ENCODE results near the gene WFIKKN2. TPM values are rescaled to one million over a fixed set of nuclear protein-coding genes. Genes with fewer than 3 reads are reported as not detected.
A peak's percentile ranks its signal among the peaks of the same experiment; 100 is the strongest.

The WFIKKN2 gene
- total and polyA plus RNA-seq, 5 experiments from 2014 or later: not detected

GRCh38 chr17:50841277-50841948 lies 6.0 kb downstream of the WFIKKN2 start:
- H3K27ac Mint-ChIP-seq: no peak overlapping the region
- H3K27me3 Mint-ChIP-seq: no peaks in the 10 kb centered on the region
- DNase-seq (no peak), ATAC-seq (no peak)
- H3K9me3 Mint-ChIP-seq: no peaks in the 10 kb centered on the region
- H3K4me3 Mint-ChIP-seq: no peak overlapping the region
- POLR2A ChIA-PET: interaction anchor here (0.7 to 1.6 kb wide), 3 partner anchors 9 to 25 kb away, joined by 3 to 8 read pairs (median 4); partner anchors contain the start of gene TOB1
- H3K36me3 Mint-ChIP-seq: no peaks in the 10 kb centered on the region
- peaks cover 0 to 11% (median 7%) of the 10 kb centered on the region in 4 donors for H3K4me1 Mint-ChIP-seq

- Mint-ChIP-seq H3K9me3 (no peaks in the 10 kb centered on the region), H3K36me3 (no peaks in the 10 kb centered on the region), H3K4me1 (peaks cover 0 to 11% (median 7%) of the 10 kb centered on the region in 4 donors), H3K4me3 (no peak overlapping the region), H3K27ac (no peak overlapping the region), H3K27me3 (no peaks in the 10 kb centered on the region)
- ATAC-seq (peak in 1 of 2 donors; percentile 64), DNase-seq (peak in 9 of 10 donors; percentile 11 to 72 (median 41))
- POLR2A ChIA-PET: interaction anchor here (0.9 to 1.6 kb wide), 2 partner anchors 10 to 24 kb away, joined by 4 to 8 read pairs; partner anchors contain the start of gene TOB1
These were observed 6.6 kb downstream of the WFIKKN2 start for GRCh38 chr17:50841949-50842354.

GRCh38 chr17:50842506-50843149 lies 7.2 kb downstream of the WFIKKN2 start:
- no peak overlapping the region for H3K27ac Mint-ChIP-seq
- ATAC-seq: no peak

GRCh38 chr17:50843150-50843905 lies 7.9 kb downstream of the WFIKKN2 start:
- no peak for ATAC-seq
- H3K36me3 Mint-ChIP-seq: no peaks in the 10 kb centered on the region
- no peak for DNase-seq
- H3K4me3 Mint-ChIP-seq: no peak overlapping the region
- POLR2A ChIA-PET: interaction anchor here (1.6 kb wide), 1 partner anchor 23 kb away, joined by 8 read pairs; the partner anchor contains the start of gene TOB1
- peaks cover 0 to 11% (median 7%) of the 10 kb centered on the region in 4 donors for H3K4me1 Mint-ChIP-seq
- H3K27ac Mint-ChIP-seq: no peak overlapping the region
- no peaks in the 10 kb centered on the region for H3K27me3 Mint-ChIP-seq
- H3K9me3 Mint-ChIP-seq: no peaks in the 10 kb centered on the region

More at GRCh38 chr17:50842506-50843149, 7.2 kb downstream of the WFIKKN2 start:
- POLR2A ChIA-PET: interaction anchor here (0.9 to 1.6 kb wide), 2 partner anchors 10 to 24 kb away, joined by 4 to 8 read pairs; partner anchors contain the start of gene TOB1
- no peak overlapping the region for H3K4me3 Mint-ChIP-seq
- no peaks in the 10 kb centered on the region for H3K36me3 Mint-ChIP-seq
- DNase-seq: no peak
- H3K9me3 Mint-ChIP-seq: no peaks in the 10 kb centered on the region
- no peaks in the 10 kb centered on the region for H3K27me3 Mint-ChIP-seq
- peaks cover 0 to 11% (median 7%) of the 10 kb centered on the region in 4 donors for H3K4me1 Mint-ChIP-seq

- DNase-seq (no peak), ATAC-seq (no peak)
- H3K4me1 Mint-ChIP-seq: peaks cover 0 to 11% (median 7%) of the 10 kb centered on the region in 4 donors
- H3K36me3 Mint-ChIP-seq: no peaks in the 10 kb centered on the region
- no peaks in the 10 kb centered on the region for H3K9me3 Mint-ChIP-seq
- H3K4me3 Mint-ChIP-seq: no peak overlapping the region
- H3K27me3 Mint-ChIP-seq: no peaks in the 10 kb centered on the region
- no peak overlapping the region for H3K27ac Mint-ChIP-seq
- POLR2A ChIA-PET: no interaction called here
These were observed 8.8 kb downstream of the WFIKKN2 start for GRCh38 chr17:50844117-50844700.

GRCh38 chr17:50845240-50846147 lies 10.1 kb downstream of the WFIKKN2 start:
- no peak overlapping the region for H3K27ac Mint-ChIP-seq
- H3K9me3 Mint-ChIP-seq: no peaks in the 10 kb centered on the region
- no peak for DNase-seq
- no peaks in the 10 kb centered on the region for H3K36me3 Mint-ChIP-seq
- no peaks in the 10 kb centered on the region for H3K27me3 Mint-ChIP-seq
- peak overlapping the region in 1 of 10 donors; percentile 48 for H3K4me3 Mint-ChIP-seq
- no peak for ATAC-seq
- peaks cover 0 to 11% (median 7%) of the 10 kb centered on the region in 4 donors for H3K4me1 Mint-ChIP-seq
- POLR2A ChIA-PET: no interaction called here

- no peaks in the 10 kb centered on the region for H3K36me3 Mint-ChIP-seq
- ATAC-seq (no peak), DNase-seq (no peak)
- no peaks in the 10 kb centered on the region for H3K9me3 Mint-ChIP-seq
- no peak overlapping the region for H3K4me3 Mint-ChIP-seq
- no peak overlapping the region for H3K27ac Mint-ChIP-seq
- H3K27me3 Mint-ChIP-seq: no peaks in the 10 kb centered on the region
- H3K4me1 Mint-ChIP-seq: peaks cover 3 to 12% (median 11%) of the 10 kb centered on the region in 4 donors
- POLR2A ChIA-PET: no interaction called here
These were observed 12.2 kb downstream of the WFIKKN2 start for GRCh38 chr17:50847566-50847965.

- Mint-ChIP-seq H3K36me3 (no peaks in the 10 kb centered on the region), H3K9me3 (no peaks in the 10 kb centered on the region), H3K27me3 (no peaks in the 10 kb centered on the region), H3K4me3 (no peak overlapping the region), H3K4me1 (peaks cover 6 to 17% (median 16%) of the 10 kb centered on the region in 4 donors), H3K27ac (no peak overlapping the region)
- DNase-seq: no peak
- POLR2A ChIA-PET: interaction anchor here (1.0 kb wide), 1 partner anchor 107 kb away, joined by 3 read pairs; no protein-coding TSS in a partner anchor
- ATAC-seq: no peak
These were observed 12.7 kb downstream of the WFIKKN2 start for GRCh38 chr17:50848039-50848438.

GRCh38 chr17:50848711-50849110 lies 13.3 kb downstream of the WFIKKN2 start:
- H3K27me3 Mint-ChIP-seq: no peaks in the 10 kb centered on the region
- no peaks in the 10 kb centered on the region for H3K36me3 Mint-ChIP-seq
- H3K4me3 Mint-ChIP-seq: no peak overlapping the region
- POLR2A ChIA-PET: interaction anchor here (1.0 to 2.1 kb wide), 3 partner anchors 17 to 106 kb away, joined by 3 to 6 read pairs (median 6); partner anchors contain the start of gene TOB1
- peak overlapping the region in 1 of 10 donors; percentile 3 for H3K27ac Mint-ChIP-seq
- no peaks in the 10 kb centered on the region for H3K9me3 Mint-ChIP-seq
- H3K4me1 Mint-ChIP-seq: peaks cover 6 to 21% (median 19%) of the 10 kb centered on the region in 4 donors
- ATAC-seq (no peak), DNase-seq (no peak)

GRCh38 chr17:50850640-50851039 lies 15.3 kb downstream of the WFIKKN2 start:
- Mint-ChIP-seq H3K27me3 (no peaks in the 10 kb centered on the region), H3K4me1 (peaks cover 9 to 25% (median 22%) of the 10 kb centered on the region in 4 donors), H3K36me3 (no peaks in the 10 kb centered on the region), H3K27ac (no peak overlapping the region), H3K4me3 (no peak overlapping the region), H3K9me3 (no peaks in the 10 kb centered on the region)
- DNase-seq: no peak
- no peak for ATAC-seq
- POLR2A ChIA-PET: interaction anchor here (0.6 to 2.1 kb wide), 5 partner anchors 10 to 303 kb away, joined by 3 to 6 read pairs (median 5); partner anchors contain the start of genes SPATA20 and TOB1

- DNase-seq: no peak
- peak overlapping the region in 9 of 10 donors; percentile 87 to 96 (median 93) for H3K27ac Mint-ChIP-seq
These were observed 17.7 kb downstream of the WFIKKN2 start for GRCh38 chr17:50853015-50853615.

More at GRCh38 chr17:50853015-50853615, 17.7 kb downstream of the WFIKKN2 start:
- Mint-ChIP-seq H3K4me3 (peak overlapping the region in 8 of 10 donors; percentile 70 to 88 (median 84)), H3K9me3 (no peaks in the 10 kb centered on the region), H3K36me3 (no peaks in the 10 kb centered on the region), H3K4me1 (peaks cover 11 to 28% (median 23%) of the 10 kb centered on the region in 4 donors), H3K27me3 (no peaks in the 10 kb centered on the region)
- ATAC-seq: no peak
- POLR2A ChIA-PET: interaction anchor here (0.6 to 6.2 kb wide), 18 partner anchors 9 to 305 kb away, joined by 3 to 171 read pairs (median 6); partner anchors contain the start of gene TOB1

Data from naive thymus-derived CD8-positive, alpha-beta T cell (primary cell).